Measurements from ENCODE around the gene MACROD2. TPM values are rescaled to one million over a fixed set of nuclear protein-coding genes. Genes with fewer than 3 reads are reported as not detected.

The MACROD2 gene
- total RNA-seq, 1 experiment from 2014 or later: 1.4 TPM

GRCh38 chr20:14997791-14998190 lies 1002.5 kb downstream of the MACROD2 start:
- no peak for DNase-seq (ENCODE audit: low spot score)

GRCh38 chr20:15005300-15005986 lies 1010.1 kb downstream of the MACROD2 start:
- CTCF ChIA-PET: no interaction called here
- H3K27me3 ChIP-seq (replicated peaks; ENCODE audit: insufficient read depth, low read depth, low read length, poor library complexity): no peaks in the 10 kb centered on the region
- no TSS peak for BruUV-seq (replicated peaks)
- no peak for TF ChIP-seq EZH2 (IDR thresholded peaks at IDR 0.05; ENCODE audit: borderline replicate concordance, low read depth, low read length, poor library complexity, severe bottlenecking)
- TF ChIP-seq, protein P1, sequence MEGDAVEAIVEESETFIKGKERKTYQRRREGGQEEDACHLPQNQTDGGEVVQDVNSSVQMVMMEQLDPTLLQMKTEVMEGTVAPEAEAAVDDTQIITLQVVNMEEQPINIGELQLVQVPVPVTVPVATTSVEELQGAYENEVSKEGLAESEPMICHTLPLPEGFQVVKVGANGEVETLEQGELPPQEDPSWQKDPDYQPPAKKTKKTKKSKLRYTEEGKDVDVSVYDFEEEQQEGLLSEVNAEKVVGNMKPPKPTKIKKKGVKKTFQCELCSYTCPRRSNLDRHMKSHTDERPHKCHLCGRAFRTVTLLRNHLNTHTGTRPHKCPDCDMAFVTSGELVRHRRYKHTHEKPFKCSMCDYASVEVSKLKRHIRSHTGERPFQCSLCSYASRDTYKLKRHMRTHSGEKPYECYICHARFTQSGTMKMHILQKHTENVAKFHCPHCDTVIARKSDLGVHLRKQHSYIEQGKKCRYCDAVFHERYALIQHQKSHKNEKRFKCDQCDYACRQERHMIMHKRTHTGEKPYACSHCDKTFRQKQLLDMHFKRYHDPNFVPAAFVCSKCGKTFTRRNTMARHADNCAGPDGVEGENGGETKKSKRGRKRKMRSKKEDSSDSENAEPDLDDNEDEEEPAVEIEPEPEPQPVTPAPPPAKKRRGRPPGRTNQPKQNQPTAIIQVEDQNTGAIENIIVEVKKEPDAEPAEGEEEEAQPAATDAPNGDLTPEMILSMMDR (conservative IDR thresholded peaks at IDR 0.05; ENCODE audit: low read depth, low read length): no peak
- POLR2A ChIA-PET (ENCODE audit: low non-redundant PET): no interaction called here
- H3K9me3 ChIP-seq (ENCODE audit: low read depth, low read length, poor library complexity, severe bottlenecking): no peaks in the 10 kb centered on the region
- H3K36me3 ChIP-seq (ENCODE audit: insufficient read depth, low read length, poor library complexity, severe bottlenecking): no peaks in the 10 kb centered on the region
- no peak overlapping the region for H3K27ac ChIP-seq (ENCODE audit: low read depth, low read length, poor library complexity, severe bottlenecking)
- intact Hi-C loops (cut with micrococcal nuclease; ENCODE audit: unreplicated experiment): no loop called here
- DNase-seq (ENCODE audit: low spot score): no peak
- H3K4me3 ChIP-seq (ENCODE audit: low read depth, low read length, poor library complexity, severe bottlenecking): no peak overlapping the region
- no peaks in the 10 kb centered on the region for H3K4me1 ChIP-seq (ENCODE audit: insufficient read depth, low read length, poor library complexity, severe bottlenecking)

More at GRCh38 chr20:14997791-14998190, 1002.5 kb downstream of the MACROD2 start:
- Histone ChIP-seq H3K4me1 (ENCODE audit: insufficient read depth, low read length, poor library complexity, severe bottlenecking) (no peaks in the 10 kb centered on the region), H3K27ac (ENCODE audit: low read depth, low read length, poor library complexity, severe bottlenecking) (no peak overlapping the region), H3K9me3 (ENCODE audit: low read depth, low read length, poor library complexity, severe bottlenecking) (peaks cover 11% of the 10 kb centered on the region), H3K4me3 (ENCODE audit: low read depth, low read length, poor library complexity, severe bottlenecking) (no peak overlapping the region), H3K27me3 (replicated peaks; ENCODE audit: insufficient read depth, low read depth, low read length, poor library complexity) (no peaks in the 10 kb centered on the region), H3K36me3 (ENCODE audit: insufficient read depth, low read length, poor library complexity, severe bottlenecking) (no peaks in the 10 kb centered on the region)
- intact Hi-C loops (cut with micrococcal nuclease; ENCODE audit: unreplicated experiment): no loop called here
- ChIA-PET POLR2A (ENCODE audit: low non-redundant PET) (no interaction called here), CTCF (no interaction called here)
- no peak for TF ChIP-seq EZH2 (IDR thresholded peaks at IDR 0.05; ENCODE audit: borderline replicate concordance, low read depth, low read length, poor library complexity, severe bottlenecking)
- TF ChIP-seq, protein P1 (conservative IDR thresholded peaks at IDR 0.05; ENCODE audit: low read depth, low read length): no peak
- BruUV-seq (replicated peaks): no TSS peak

GRCh38 chr20:15011631-15012030 lies 1016.3 kb downstream of the MACROD2 start:
- BruUV-seq (replicated peaks): no TSS peak
- CTCF ChIA-PET: no interaction called here
- POLR2A ChIA-PET (ENCODE audit: low non-redundant PET): no interaction called here

More at GRCh38 chr20:15011631-15012030, 1016.3 kb downstream of the MACROD2 start:
- intact Hi-C loops (cut with micrococcal nuclease; ENCODE audit: unreplicated experiment): no loop called here
- Histone ChIP-seq H3K27me3 (replicated peaks; ENCODE audit: insufficient read depth, low read depth, low read length, poor library complexity) (no peaks in the 10 kb centered on the region), H3K27ac (ENCODE audit: low read depth, low read length, poor library complexity, severe bottlenecking) (no peak overlapping the region), H3K4me1 (ENCODE audit: insufficient read depth, low read length, poor library complexity, severe bottlenecking) (no peaks in the 10 kb centered on the region), H3K4me3 (ENCODE audit: low read depth, low read length, poor library complexity, severe bottlenecking) (no peak overlapping the region), H3K36me3 (ENCODE audit: insufficient read depth, low read length, poor library complexity, severe bottlenecking) (no peaks in the 10 kb centered on the region), H3K9me3 (ENCODE audit: low read depth, low read length, poor library complexity, severe bottlenecking) (peaks cover 9% of the 10 kb centered on the region)
- no peak for DNase-seq (ENCODE audit: low spot score)
- TF ChIP-seq EZH2 (IDR thresholded peaks at IDR 0.05; ENCODE audit: borderline replicate concordance, low read depth, low read length, poor library complexity, severe bottlenecking): no peak
- TF ChIP-seq, protein P1 (conservative IDR thresholded peaks at IDR 0.05; ENCODE audit: low read depth, low read length): no peak
